ENCODE results near the gene EOMES. TPM values are rescaled to one million over a fixed set of nuclear protein-coding genes. Genes with fewer than 3 reads are reported as not detected.

The EOMES gene
- total and polyA plus RNA-seq, 2 of the 4 experiments (the other 2 are of a cell fraction) = not detected

GRCh38 chr3:27752926-27753325, 30.8 kb upstream of the EOMES start:
- Histone ChIP-seq H4K91ac (ENCODE audit: insufficient read depth, low read depth, low read length) (no peak overlapping the region), H2BK15ac (ENCODE audit: low read depth, low read length) (no peak overlapping the region), H3K14ac (replicated peaks; ENCODE audit: low read depth, low read length) (no peak overlapping the region), H3K9me3 (ENCODE audit: control insufficient read depth, insufficient read depth, low read length) (no peaks in the 10 kb centered on the region), H3K4me2 (ENCODE audit: low read depth, low read length) (no peak overlapping the region), H3K56ac (ENCODE audit: extremely low read depth, insufficient read depth, low read length) (no peak overlapping the region), H2BK5ac (ENCODE audit: low read depth, low read length, poor library complexity, severe bottlenecking) (no peak overlapping the region), H4K8ac (ENCODE audit: low read depth in 2 of 2, low read length in 2 of 2) (no peak overlapping the region), H3K9me1 (ENCODE audit: insufficient read depth, low read length) (no peaks in the 10 kb centered on the region), H3K27ac (ENCODE audit: insufficient read depth, low read length) (no peak overlapping the region), H2AK9ac (replicated peaks; ENCODE audit: low read depth, low read length, poor library complexity) (no peak overlapping the region), H3K4me1 (ENCODE audit: control insufficient read depth, insufficient read depth, low read length) (no peaks in the 10 kb centered on the region), H3K27me3 (ENCODE audit: control insufficient read depth, insufficient read depth, low read length) (peaks cover 4% of the 10 kb centered on the region; the same call in 1 of the 2 replicates), H3K36me3 (ENCODE audit: control insufficient read depth, insufficient read depth, low read length) (no peaks in the 10 kb centered on the region), H3K4ac (ENCODE audit: low read depth, low read length) (no peak overlapping the region), H4K20me1 (ENCODE audit: insufficient read depth, low read length) (no peaks in the 10 kb centered on the region), H2BK20ac (ENCODE audit: low read depth, low read length) (no peak overlapping the region), H4K5ac (ENCODE audit: low read depth, low read length) (no peak overlapping the region), H3K9ac (ENCODE audit: low read depth, low read length) (no peak overlapping the region), H2AFZ (replicated peaks; ENCODE audit: low read length, poor library complexity) (no peak overlapping the region), H3K23ac (ENCODE audit: low read depth, low read length) (no peak overlapping the region), H3K79me1 (ENCODE audit: low read depth in 1 of 2, low read length in 2 of 2) (no peaks in the 10 kb centered on the region), H2BK120ac (ENCODE audit: low read depth, low read length) (no peak overlapping the region), H3K4me3 (ENCODE audit: insufficient read depth, low read depth, low read length) (no peak overlapping the region), H3K18ac (ENCODE audit: low read depth, low read length) (no peak overlapping the region), H2AK5ac (ENCODE audit: low read depth, low read length) (no peak overlapping the region)
- DNase-seq = no peak
- in situ Hi-C loops (cut with MboI; ENCODE audit: low sequenced_read_pairs) (no loop called here), dilution Hi-C loops (cut with HindIII; ENCODE audit: low sequenced_read_pairs, unreplicated experiment) (no loop called here), intact Hi-C loops (cut with micrococcal nuclease) (no loop called here)
- POLR2A ChIA-PET (ENCODE audit: unreplicated experiment) = no interaction called here
- TF ChIP-seq USF2 (IDR thresholded peaks at IDR 0.05; ENCODE audit: low read depth, low read length) (no peak), CEBPB (IDR thresholded peaks at IDR 0.05; ENCODE audit: low read depth, low read length) (no peak), BHLHE40 (IDR thresholded peaks at IDR 0.05; ENCODE audit: low read depth, low read length) (no peak), POLR2A (IDR thresholded peaks at IDR 0.05; ENCODE audit: low read depth, low read length) (no peak), MAFK (IDR thresholded peaks at IDR 0.05; ENCODE audit: low read depth, low read length) (no peak), RCOR1 (IDR thresholded peaks at IDR 0.05; ENCODE audit: insufficient replicate concordance, low read length) (no peak), NFE2L2 (IDR thresholded peaks at IDR 0.05; ENCODE audit: low read depth, low read length) (no peak), FOS (IDR thresholded peaks at IDR 0.05; ENCODE audit: low read depth, low read length) (no peak), MAZ (IDR thresholded peaks at IDR 0.05; ENCODE audit: borderline replicate concordance, low read depth, low read length) (no peak), SMC3 (IDR thresholded peaks at IDR 0.05; ENCODE audit: low read depth, low read length) (no peak), MXI1 (IDR thresholded peaks at IDR 0.05; ENCODE audit: borderline replicate concordance, low read depth, low read length) (no peak), ELK1 (IDR thresholded peaks at IDR 0.05; ENCODE audit: borderline replicate concordance, low read depth, low read length) (no peak), RAD21 (IDR thresholded peaks at IDR 0.05; ENCODE audit: low read length) (no peak), RFX5 (IDR thresholded peaks at IDR 0.05; ENCODE audit: low read depth, low read length) (no peak), CHD1 (IDR thresholded peaks at IDR 0.05; ENCODE audit: low read depth, low read length) (no peak), CTCF (conservative IDR thresholded peaks at IDR 0.05; ENCODE audit: low read depth, low read length) (no peak)
- no TSS peak for BruUV-seq (replicated peaks)
- ATAC-seq (ENCODE audit: low read depth) = no peak
- WGBS, 2 experiments (ENCODE audit: extremely low coverage in 2 of 2, insufficient read length in 1 of 2) = no CpG with 5 or more reads among the region's 1 CpG
- CTCF ChIA-PET = no interaction called here
